ENCODE results near the gene GABRB2.

Gene GABRB2

GRCh38 chr5:161471211-161471950 is 75.1 kb downstream of the GABRB2 start:
- no peak for DNase-seq

GRCh38 chr5:161467703-161468102 is 78.8 kb downstream of the GABRB2 start:
- DNase-seq, result no peak

DNA sequence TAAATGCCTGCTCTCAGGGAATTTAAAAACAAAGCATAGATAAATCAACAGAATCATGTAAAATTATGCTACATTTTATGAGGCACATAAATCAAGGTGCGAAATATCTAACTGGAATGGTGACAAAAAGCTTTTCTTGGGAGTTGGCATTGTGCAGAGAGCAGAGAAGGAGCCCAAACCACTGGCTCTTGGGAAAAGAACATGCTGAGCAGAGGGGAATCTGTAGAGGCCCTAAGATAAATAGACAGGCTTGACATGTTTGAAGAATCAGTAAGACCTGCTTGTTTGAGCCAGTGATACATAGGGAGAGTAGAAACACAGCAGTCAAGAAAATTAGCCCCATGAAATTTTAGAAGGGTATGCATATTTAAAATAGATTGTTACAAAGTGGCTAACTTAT is 85.8 kb downstream of the GABRB2 start:
- no peak for DNase-seq

DNA sequence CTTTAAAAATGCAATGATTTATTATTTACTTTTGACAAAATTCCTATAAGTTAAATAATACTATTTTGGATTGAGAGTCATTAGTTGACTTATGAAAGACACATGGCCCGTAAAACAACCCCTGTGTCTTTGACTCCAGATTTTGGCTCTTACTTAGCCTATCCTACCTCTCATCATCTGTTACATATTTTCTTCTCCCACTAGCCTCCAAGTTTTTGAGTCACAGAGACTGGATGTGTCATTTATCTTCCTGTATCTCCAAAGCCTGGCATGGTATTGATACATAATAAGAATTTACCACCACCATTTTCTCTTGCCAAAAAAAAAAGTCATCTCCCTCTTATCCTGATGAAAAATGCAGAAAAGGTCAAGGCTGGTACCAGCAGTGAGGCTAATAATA is 99.9 kb downstream of the GABRB2 start:
- no peak for DNase-seq

- no peak for DNase-seq
These were observed 104.1 kb downstream of the GABRB2 start for GRCh38 chr5:161442471-161442870.

- no peak for DNase-seq
These were observed 113.7 kb downstream of the GABRB2 start for GRCh38 chr5:161432798-161433197.

DNA sequence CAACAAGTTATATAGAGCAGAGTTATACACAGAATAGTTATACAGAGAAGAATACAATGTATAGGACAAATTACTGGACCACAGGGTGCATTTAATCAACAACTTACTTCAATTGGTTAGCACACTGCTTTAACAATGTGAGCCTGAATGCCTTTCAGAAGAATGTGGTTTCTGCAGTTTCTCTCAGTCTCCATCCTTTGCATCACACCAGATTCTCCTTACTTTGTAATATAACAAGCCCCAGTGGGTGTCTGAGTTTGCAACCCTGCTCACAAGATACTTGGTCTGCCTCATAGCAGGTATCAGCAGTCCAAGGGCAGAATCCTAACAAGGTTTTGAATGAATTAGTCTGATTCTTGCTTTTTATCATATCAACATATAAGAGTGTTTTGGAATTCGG is 114.6 kb downstream of the GABRB2 start:
- DNase-seq, result no peak

- no peak for DNase-seq
These were observed 125.5 kb downstream of the GABRB2 start for GRCh38 chr5:161421067-161421466.

- DNase-seq, result no peak
These were observed 126.0 kb downstream of the GABRB2 start for GRCh38 chr5:161420521-161420920.

DNA sequence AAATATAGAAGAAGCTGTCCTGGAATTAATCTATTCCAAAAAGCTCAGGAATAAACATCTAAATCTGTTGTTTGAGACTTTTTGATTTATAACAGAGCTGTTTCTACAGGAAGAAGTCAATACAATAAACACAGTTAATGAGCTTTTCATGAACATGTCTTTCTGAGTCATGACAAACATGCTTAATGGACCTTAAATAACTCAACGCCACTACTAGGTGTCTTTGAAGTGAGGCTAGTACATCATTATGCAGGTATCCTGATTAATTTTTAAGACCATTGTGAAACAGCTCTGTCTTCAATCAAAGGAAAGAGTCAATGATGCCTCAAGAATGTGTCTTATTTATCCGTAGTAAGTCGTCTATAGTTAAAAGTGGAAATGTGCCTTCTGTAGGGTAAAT is 131.6 kb downstream of the GABRB2 start:
- DNase-seq, result no peak

GRCh38 chr5:161414037-161414436 is 132.5 kb downstream of the GABRB2 start:
- DNase-seq, result no peak

GRCh38 chr5:161412792-161413191 is 133.7 kb downstream of the GABRB2 start:
- DNase-seq, result no peak

- no peak for DNase-seq
These were observed 135.4 kb downstream of the GABRB2 start for GRCh38 chr5:161411156-161411555.

DNA sequence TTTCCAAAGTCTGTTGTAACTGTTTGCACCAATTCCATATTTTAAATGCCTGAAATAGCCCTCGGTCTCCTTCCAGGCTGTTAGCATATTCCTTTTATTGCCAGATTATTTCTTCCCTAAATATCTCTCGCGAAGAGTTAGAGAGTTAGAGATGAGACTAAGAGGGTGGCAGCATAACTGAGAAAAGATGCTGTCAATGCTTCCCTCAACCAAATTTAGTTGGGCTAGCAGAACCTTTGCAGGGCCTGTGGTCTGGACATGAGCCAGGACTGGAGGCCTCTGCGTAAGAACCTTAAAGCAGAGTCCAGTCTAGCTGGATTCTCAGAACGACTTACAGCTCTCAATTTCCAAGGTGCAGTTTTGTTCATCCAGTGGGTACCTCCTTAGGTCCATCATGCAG is 135.9 kb downstream of the GABRB2 start:
- no peak for DNase-seq

DNA sequence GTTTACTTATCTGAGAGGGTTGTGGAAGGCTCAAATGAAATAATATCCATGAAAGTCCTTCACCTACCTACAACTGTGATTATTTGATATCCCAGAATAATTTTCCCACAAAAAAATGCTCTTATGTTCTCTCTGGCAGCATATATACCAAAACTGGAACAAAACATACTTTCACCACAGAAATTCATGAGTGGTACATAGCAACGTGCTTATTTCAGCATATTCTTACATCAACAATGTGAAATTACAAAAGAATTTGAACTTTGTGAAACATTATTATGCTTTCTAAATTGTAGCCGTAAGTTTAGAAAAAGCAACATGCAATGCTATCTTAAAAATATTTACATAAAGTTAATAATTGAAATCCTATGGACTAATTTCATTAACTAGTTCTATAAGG is 137.1 kb downstream of the GABRB2 start:
- no peak for DNase-seq

DNA sequence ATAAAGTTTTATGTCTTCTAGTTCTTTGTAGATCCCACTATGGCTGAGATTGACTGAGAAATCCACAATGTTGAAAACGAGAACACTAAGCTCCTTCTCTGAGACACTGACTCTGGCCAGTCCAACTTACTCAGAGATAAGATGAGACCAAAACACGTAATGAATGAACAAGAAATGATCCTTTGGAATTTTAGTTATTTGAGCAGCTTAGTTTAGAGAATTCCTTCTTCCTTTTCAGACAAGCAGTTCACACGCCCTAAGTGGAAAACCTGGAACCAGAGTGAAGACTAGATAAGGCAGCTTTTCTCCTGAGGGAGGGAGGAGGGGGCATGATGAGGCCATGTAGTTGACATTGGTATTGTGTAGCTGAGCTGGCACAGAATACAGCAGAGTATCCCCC is 139.6 kb downstream of the GABRB2 start:
- DNase-seq, result no peak

- no peak for DNase-seq
These were observed 142.5 kb downstream of the GABRB2 start for GRCh38 chr5:161403996-161404395.

DNA sequence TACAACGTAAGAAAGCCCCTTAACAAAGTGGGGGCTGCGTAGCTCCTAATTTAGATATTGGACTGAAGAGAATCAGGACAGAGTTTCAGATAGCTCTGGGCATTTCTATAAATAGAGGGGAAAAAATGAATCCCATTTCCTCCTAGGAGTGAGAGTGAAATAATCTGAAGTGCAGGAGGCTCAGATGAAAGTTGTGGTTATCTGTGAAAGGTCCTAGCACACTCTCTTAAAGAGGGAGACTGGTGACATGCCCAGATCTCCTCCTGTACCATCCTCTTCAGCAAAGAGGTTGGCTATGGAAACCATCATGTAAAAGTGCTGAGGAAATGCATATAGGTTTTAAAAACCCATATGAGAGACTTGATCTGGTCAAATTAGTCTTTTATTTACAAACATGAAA is 143.4 kb downstream of the GABRB2 start:
- no peak for DNase-seq

GRCh38 chr5:161400583-161400982 is 145.9 kb downstream of the GABRB2 start:
- no peak for DNase-seq

- DNase-seq, result no peak
These were observed 146.4 kb downstream of the GABRB2 start for GRCh38 chr5:161399996-161400562.

DNA sequence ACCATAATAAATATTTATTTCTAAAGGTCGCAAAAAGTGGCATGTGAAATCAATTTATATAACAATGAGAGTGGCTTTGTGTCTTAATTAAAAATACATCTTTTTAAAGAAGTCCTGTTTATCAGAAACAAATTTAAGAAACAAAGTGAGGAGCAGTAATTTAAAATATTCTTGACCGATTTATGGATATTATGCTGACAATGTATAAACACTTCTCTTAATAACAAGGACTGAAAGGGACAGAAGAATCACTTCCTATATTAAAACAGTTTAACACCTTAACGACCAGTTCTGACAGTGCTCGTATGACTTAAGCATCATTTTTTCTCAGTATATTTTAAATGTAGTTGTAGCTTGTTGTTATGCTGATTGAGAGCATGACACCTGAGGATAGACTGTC is 149.1 kb downstream of the GABRB2 start:
- DNase-seq, result no peak

- DNase-seq, result no peak
These were observed 150.4 kb downstream of the GABRB2 start for GRCh38 chr5:161396171-161396570.

- no peak for DNase-seq
These were observed 154.8 kb downstream of the GABRB2 start for GRCh38 chr5:161391724-161392123.

- DNase-seq, result no peak
These were observed 155.5 kb downstream of the GABRB2 start for GRCh38 chr5:161391016-161391415.

GRCh38 chr5:161387121-161387520 is 159.4 kb downstream of the GABRB2 start:
- no peak for DNase-seq
